Measurements from ENCODE around the gene GIMAP7. TPM values are rescaled to one million over a fixed set of nuclear protein-coding genes. Genes with fewer than 3 reads are reported as not detected.

The GIMAP7 gene
- total RNA-seq, 1 donor from 2014 or later = 0.48 TPM

Other genes with a start within 250 kb of the GIMAP7 start
- gene LRRC61, start 191.5 kb upstream of the GIMAP7 start, total RNA-seq (ENCODE audit: insufficient read depth, low replicate concordance) = 9.1 TPM
- gene ACTR3C, start 191.3 kb upstream of the GIMAP7 start, total RNA-seq (ENCODE audit: insufficient read depth, low replicate concordance) = 2.4 TPM
- 62.1 TPM for gene RARRES2, start 173.2 kb upstream of the GIMAP7 start, total RNA-seq (ENCODE audit: insufficient read depth, low replicate concordance)
- gene REPIN1, start 146.1 kb upstream of the GIMAP7 start, total RNA-seq (ENCODE audit: insufficient read depth, low replicate concordance) = 24.1 TPM
- gene ZNF775, start 135.5 kb upstream of the GIMAP7 start, total RNA-seq (ENCODE audit: insufficient read depth, low replicate concordance) = 4.6 TPM
- gene GIMAP8, start 64.2 kb upstream of the GIMAP7 start, total RNA-seq (ENCODE audit: insufficient read depth, low replicate concordance) = 1.2 TPM
- 9.6 TPM for gene GIMAP4, start 52.5 kb downstream of the GIMAP7 start, total RNA-seq (ENCODE audit: insufficient read depth, low replicate concordance)
- 8.7 TPM for gene GIMAP6, start 117.5 kb downstream of the GIMAP7 start, total RNA-seq (ENCODE audit: insufficient read depth, low replicate concordance)
- 23.4 TPM for gene GIMAP2, start 170.8 kb downstream of the GIMAP7 start, total RNA-seq (ENCODE audit: insufficient read depth, low replicate concordance)
- 4.1 TPM for gene GIMAP1, start 201.7 kb downstream of the GIMAP7 start, total RNA-seq (ENCODE audit: insufficient read depth, low replicate concordance)
- gene GIMAP5, start 222.5 kb downstream of the GIMAP7 start, total RNA-seq (ENCODE audit: insufficient read depth, low replicate concordance) = 10.1 TPM

Data from umbilical cord (tissue), 1 donor.